ENCODE data around the gene CST6. TPM values are rescaled to one million over a fixed set of nuclear protein-coding genes. Genes with fewer than 3 reads are reported as not detected.

CST6 gene
- total and polyA plus RNA-seq, 2 of the 13 experiments (the other 11 are each of a cell fraction or from before 2014, with no cell fraction given), result not detected

DNA sequence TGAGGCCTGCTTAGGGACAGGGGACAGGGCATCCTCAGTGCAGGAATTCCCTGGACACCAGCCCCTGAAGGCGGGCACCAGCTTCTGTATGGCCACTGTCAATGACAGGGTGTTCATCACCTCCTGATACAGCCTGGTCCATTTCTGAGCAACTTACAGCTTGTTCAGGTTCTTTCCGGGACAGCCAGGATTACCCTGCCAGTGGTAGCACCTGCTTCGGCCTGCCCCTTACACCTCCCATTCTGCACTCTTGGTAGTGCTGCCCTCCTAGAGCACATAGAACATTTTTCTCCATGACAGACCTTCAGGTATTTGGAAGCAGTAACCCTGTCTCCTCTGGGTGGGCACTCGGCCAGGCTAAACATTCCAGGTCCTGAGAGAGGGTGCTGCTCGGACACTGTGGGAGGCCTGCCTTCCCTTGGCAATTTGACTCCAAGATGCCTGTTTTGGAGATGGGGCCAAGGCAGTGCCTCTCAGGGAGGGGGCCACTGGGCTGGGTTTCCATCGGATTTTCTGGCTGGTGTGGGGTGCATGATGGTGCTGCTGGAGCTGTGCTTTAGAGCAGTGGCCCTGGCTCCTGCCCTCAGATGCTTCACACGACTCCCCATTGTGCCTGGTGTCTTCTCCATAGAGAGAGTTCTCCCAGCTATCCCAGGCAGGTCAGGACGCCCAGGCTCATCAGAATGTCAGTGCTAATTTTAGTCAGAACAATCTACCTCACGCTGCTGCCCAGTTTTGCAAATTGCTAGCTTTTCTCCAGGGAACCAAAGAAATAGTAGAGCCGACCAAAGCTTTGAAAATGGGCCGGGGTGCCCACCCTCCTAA is 35.9 kb downstream of the CST6 start:
- DNase-seq (ENCODE audit: low spot score), result no peak
- Histone ChIP-seq H3K36me3 (replicated peaks in 1 of 2; ENCODE audit: control insufficient read depth in 1 of 2, insufficient read depth in 2 of 2, low read length in 2 of 2) (no peaks in the 10 kb centered on the region), H4K20me1 (ENCODE audit: insufficient read depth, low read length) (no peaks in the 10 kb centered on the region), H3K4me2 (ENCODE audit: low read depth, low read length) (no peak overlapping the region), H3K9me3 (ENCODE audit: low read length) (no peaks in the 10 kb centered on the region), H3K4me3 (replicated peaks in 1 of 3; ENCODE audit: insufficient read depth in 1 of 3, low read depth in 2 of 3, low read length in 3 of 3) (no peak overlapping the region), H3K79me2 (ENCODE audit: insufficient read depth, low read length) (peaks cover 4% of the 10 kb centered on the region), H3K27ac (ENCODE audit: extremely low read length, insufficient read depth, low read length) (no peak overlapping the region), H3K9ac (ENCODE audit: insufficient read depth, low read depth, low read length) (no peak overlapping the region), H2AFZ (ENCODE audit: low read length) (no peak overlapping the region), H3K27me3 (ENCODE audit: control insufficient read depth in 1 of 2, insufficient read depth in 2 of 2, low read length in 2 of 2) (peaks cover 0 to 41% of the 10 kb centered on the region in 2 experiments; a peak in 4 of 5 replicates), H3K4me1 (ENCODE audit: insufficient read depth, low read length) (peaks cover 32% of the 10 kb centered on the region)
- in situ Hi-C loops (cut with HindIII; ENCODE audit: extremely low pct_ligation_motif_present, low pct_unique_long_range_greater_than_20kb) (no loop called here), intact Hi-C loops (cut with micrococcal nuclease; ENCODE audit: unreplicated experiment) (no loop called here)
- no TSS peak for BruUV-seq (replicated peaks)
- ChIA-PET POLR2A (no interaction called here), CTCF (ENCODE audit: low intra/inter-chr PET ratio, low total read pairs) (no interaction called here)
- WGBS (ENCODE audit: low lambda C conversion rate), result 9% methylated on average over 8 of the region's 11 CpGs
- no peak for FAIRE-seq
- no peak for ATAC-seq
- TF ChIP-seq TCF12 (IDR thresholded peaks at IDR 0.05), result no peak
- TF ChIP-seq TCF12 (CRISPR knock-in tag; IDR thresholded peaks at IDR 0.05), result no peak
- no peak for TF ChIP-seq HOXA5 (CRISPR knock-in tag; IDR thresholded peaks at IDR 0.05)
- no peak for TF ChIP-seq ZNF780A (CRISPR knock-in tag; IDR thresholded peaks at IDR 0.05)
- no peak for TF ChIP-seq GFI1 (CRISPR knock-in tag; IDR thresholded peaks at IDR 0.05; ENCODE audit: borderline replicate concordance)
- TF ChIP-seq, protein P1, sequence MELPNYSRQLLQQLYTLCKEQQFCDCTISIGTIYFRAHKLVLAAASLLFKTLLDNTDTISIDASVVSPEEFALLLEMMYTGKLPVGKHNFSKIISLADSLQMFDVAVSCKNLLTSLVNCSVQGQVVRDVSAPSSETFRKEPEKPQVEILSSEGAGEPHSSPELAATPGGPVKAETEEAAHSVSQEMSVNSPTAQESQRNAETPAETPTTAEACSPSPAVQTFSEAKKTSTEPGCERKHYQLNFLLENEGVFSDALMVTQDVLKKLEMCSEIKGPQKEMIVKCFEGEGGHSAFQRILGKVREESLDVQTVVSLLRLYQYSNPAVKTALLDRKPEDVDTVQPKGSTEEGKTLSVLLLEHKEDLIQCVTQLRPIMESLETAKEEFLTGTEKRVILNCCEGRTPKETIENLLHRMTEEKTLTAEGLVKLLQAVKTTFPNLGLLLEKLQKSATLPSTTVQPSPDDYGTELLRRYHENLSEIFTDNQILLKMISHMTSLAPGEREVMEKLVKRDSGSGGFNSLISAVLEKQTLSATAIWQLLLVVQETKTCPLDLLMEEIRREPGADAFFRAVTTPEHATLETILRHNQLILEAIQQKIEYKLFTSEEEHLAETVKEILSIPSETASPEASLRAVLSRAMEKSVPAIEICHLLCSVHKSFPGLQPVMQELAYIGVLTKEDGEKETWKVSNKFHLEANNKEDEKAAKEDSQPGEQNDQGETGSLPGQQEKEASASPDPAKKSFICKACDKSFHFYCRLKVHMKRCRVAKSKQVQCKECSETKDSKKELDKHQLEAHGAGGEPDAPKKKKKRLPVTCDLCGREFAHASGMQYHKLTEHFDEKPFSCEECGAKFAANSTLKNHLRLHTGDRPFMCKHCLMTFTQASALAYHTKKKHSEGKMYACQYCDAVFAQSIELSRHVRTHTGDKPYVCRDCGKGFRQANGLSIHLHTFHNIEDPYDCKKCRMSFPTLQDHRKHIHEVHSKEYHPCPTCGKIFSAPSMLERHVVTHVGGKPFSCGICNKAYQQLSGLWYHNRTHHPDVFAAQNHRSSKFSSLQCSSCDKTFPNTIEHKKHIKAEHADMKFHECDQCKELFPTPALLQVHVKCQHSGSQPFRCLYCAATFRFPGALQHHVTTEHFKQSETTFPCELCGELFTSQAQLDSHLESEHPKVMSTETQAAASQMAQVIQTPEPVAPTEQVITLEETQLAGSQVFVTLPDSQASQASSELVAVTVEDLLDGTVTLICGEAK (IDR thresholded peaks at IDR 0.05), result no peak
- TF ChIP-seq, protein P1 (CRISPR knock-in tag; IDR thresholded peaks at IDR 0.05), result no peak
- TF ChIP-seq, protein P2, sequence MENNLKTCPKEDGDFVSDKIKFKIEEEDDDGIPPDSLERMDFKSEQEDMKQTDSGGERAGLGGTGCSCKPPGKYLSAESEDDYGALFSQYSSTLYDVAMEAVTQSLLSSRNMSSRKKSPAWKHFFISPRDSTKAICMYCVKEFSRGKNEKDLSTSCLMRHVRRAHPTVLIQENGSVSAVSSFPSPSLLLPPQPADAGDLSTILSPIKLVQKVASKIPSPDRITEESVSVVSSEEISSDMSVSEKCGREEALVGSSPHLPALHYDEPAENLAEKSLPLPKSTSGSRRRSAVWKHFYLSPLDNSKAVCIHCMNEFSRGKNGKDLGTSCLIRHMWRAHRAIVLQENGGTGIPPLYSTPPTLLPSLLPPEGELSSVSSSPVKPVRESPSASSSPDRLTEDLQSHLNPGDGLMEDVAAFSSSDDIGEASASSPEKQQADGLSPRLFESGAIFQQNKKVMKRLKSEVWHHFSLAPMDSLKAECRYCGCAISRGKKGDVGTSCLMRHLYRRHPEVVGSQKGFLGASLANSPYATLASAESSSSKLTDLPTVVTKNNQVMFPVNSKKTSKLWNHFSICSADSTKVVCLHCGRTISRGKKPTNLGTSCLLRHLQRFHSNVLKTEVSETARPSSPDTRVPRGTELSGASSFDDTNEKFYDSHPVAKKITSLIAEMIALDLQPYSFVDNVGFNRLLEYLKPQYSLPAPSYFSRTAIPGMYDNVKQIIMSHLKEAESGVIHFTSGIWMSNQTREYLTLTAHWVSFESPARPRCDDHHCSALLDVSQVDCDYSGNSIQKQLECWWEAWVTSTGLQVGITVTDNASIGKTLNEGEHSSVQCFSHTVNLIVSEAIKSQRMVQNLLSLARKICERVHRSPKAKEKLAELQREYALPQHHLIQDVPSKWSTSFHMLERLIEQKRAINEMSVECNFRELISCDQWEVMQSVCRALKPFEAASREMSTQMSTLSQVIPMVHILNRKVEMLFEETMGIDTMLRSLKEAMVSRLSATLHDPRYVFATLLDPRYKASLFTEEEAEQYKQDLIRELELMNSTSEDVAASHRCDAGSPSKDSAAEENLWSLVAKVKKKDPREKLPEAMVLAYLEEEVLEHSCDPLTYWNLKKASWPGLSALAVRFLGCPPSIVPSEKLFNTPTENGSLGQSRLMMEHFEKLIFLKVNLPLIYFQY (CRISPR knock-in tag; IDR thresholded peaks at IDR 0.05; ENCODE audit: borderline replicate concordance), result no peak
- TF ChIP-seq BHLHE40 (IDR thresholded peaks at IDR 0.05; ENCODE audit: low read length), result no peak
- TF ChIP-seq ZNF589 (CRISPR knock-in tag; conservative IDR thresholded peaks at IDR 0.05), result no peak
- TF ChIP-seq TAF1 (CRISPR knock-in tag; IDR thresholded peaks at IDR 0.05), result no peak
- no peak for TF ChIP-seq ZNF367 (CRISPR knock-in tag; IDR thresholded peaks at IDR 0.05; ENCODE audit: borderline replicate concordance)

Measured in HepG2 (cell line).